Measurements from ENCODE around the gene ZNF594. TPM values are rescaled to one million over a fixed set of nuclear protein-coding genes. Genes with fewer than 3 reads are reported as not detected.
"Not testable (repeated sequence)": the region's sequence is repeated elsewhere in the genome, so short reads cannot be mapped to it uniquely, and the experiment has no call there.

ZNF594 gene
- polyA plus RNA-seq, 3 donors from 2014 or later, result 0.54 to 2.1 TPM; not detected in 1

- DNase-seq; H3K4me3 Mint-ChIP-seq; H3K36me3 Mint-ChIP-seq; H3K27me3 Mint-ChIP-seq (ENCODE audit: low read depth in 3 of 3); H3K27ac Mint-ChIP-seq; H3K4me1 Mint-ChIP-seq; H3K9me3 Mint-ChIP-seq: not testable (repeated sequence)
Observed at GRCh38 chr17:5129770-5130169, 61.9 kb downstream of the ZNF594 start.

Other genes starting within 250 kb of the ZNF594 start
- 1,000 to 10,000 TPM; 3,573 to 4,444 (median 3,740) TPM for gene PFN1, start 243.3 kb downstream of the ZNF594 start, polyA plus RNA-seq
- gene ENO3, start 240.7 kb downstream of the ZNF594 start, polyA plus RNA-seq, result 1 to 10 TPM; 1.6 to 4.2 (median 4.1) TPM
- 100 to 1,000 TPM; 117 to 164 (median 155) TPM for gene SPAG7, start 224.1 kb downstream of the ZNF594 start, polyA plus RNA-seq
- 10 to 100 TPM in 2 of 3 donors, 1 to 10 TPM in 1; 2.5 to 22.9 (median 12.0) TPM for gene CAMTA2, start 204.2 kb downstream of the ZNF594 start, polyA plus RNA-seq
- under 1 TPM in 2 of 3 donors, not detected in 1; 0.29 to 0.35 TPM for gene INCA1, start 194.3 kb downstream of the ZNF594 start, polyA plus RNA-seq
- 1 to 10 TPM in 2 of 3 donors, under 1 TPM in 1; 0.76 to 5.7 (median 4.0) TPM for gene KIF1C, start 193.9 kb downstream of the ZNF594 start, polyA plus RNA-seq
- not detected for gene SLC52A1, start 156.4 kb downstream of the ZNF594 start, polyA plus RNA-seq
- gene ZFP3, start 113.4 kb downstream of the ZNF594 start, polyA plus RNA-seq, result under 1 TPM in 2 of 3 donors, not detected in 1; 0.51 to 0.61 TPM
- 1 to 10 TPM; 1.8 to 9.8 (median 4.4) TPM for gene ZNF232, start 80.0 kb downstream of the ZNF594 start, polyA plus RNA-seq
- under 1 TPM; 0.03 to 0.12 (median 0.03) TPM for gene USP6, start 75.8 kb downstream of the ZNF594 start, polyA plus RNA-seq
- 1 to 10 TPM; 5.9 to 7.3 (median 6.5) TPM for gene SCIMP, start 43.0 kb upstream of the ZNF594 start, polyA plus RNA-seq
- gene RABEP1, start 90.4 kb upstream of the ZNF594 start, polyA plus RNA-seq, result 10 to 100 TPM; 21.7 to 43.8 (median 27.8) TPM
- gene NUP88, start 227.8 kb upstream of the ZNF594 start, polyA plus RNA-seq, result 10 to 100 TPM; 73.7 to 93.1 (median 77.7) TPM
- gene RPAIN, start 228.3 kb upstream of the ZNF594 start, polyA plus RNA-seq, result 10 to 100 TPM; 21.4 to 32.7 (median 22.5) TPM
- 100 to 1,000 TPM; 187 to 305 (median 226) TPM for gene C1QBP, start 247.3 kb upstream of the ZNF594 start, polyA plus RNA-seq

Data from immature natural killer cell (primary cell).